HG03442 (cell line): ENCODE data around the gene EXOC4.

Experiments
- ATAC-seq: cut with Tn5 transposase; IDR thresholded peaks from one replicate; pipeline ENCODE4 v1.9.1; 2021; ENCODE audit warnings: mild to moderate bottlenecking, moderate library complexity; ENCODE audit not compliant: unreplicated experiment

EXOC4 gene

GRCh38 chr7:133528796-133529195 is 275.9 kb downstream of the EXOC4 start:
- ATAC-seq, result no peak

GRCh38 chr7:133529861-133530260 is 277.0 kb downstream of the EXOC4 start:
- ATAC-seq, result no peak

- no peak for ATAC-seq
These were observed 277.8 kb downstream of the EXOC4 start for GRCh38 chr7:133530682-133531081.

GRCh38 chr7:133534816-133535215 is 281.9 kb downstream of the EXOC4 start:
- ATAC-seq, result no peak

- ATAC-seq, result no peak
These were observed 282.4 kb downstream of the EXOC4 start for GRCh38 chr7:133535308-133535707.

- ATAC-seq, result no peak
These were observed 283.6 kb downstream of the EXOC4 start for GRCh38 chr7:133536450-133536849.

- no peak for ATAC-seq
These were observed 286.1 kb downstream of the EXOC4 start for GRCh38 chr7:133539016-133539415.

GRCh38 chr7:133540096-133540860 is 287.4 kb downstream of the EXOC4 start:
- no peak for ATAC-seq

GRCh38 chr7:133542209-133542780 is 289.4 kb downstream of the EXOC4 start:
- ATAC-seq, result no peak

- ATAC-seq, result no peak
These were observed 290.8 kb downstream of the EXOC4 start for GRCh38 chr7:133543657-133544056.

GRCh38 chr7:133545618-133546017 is 292.7 kb downstream of the EXOC4 start:
- ATAC-seq, result no peak

GRCh38 chr7:133547981-133548380 is 295.1 kb downstream of the EXOC4 start:
- no peak for ATAC-seq

GRCh38 chr7:133549633-133550032 is 296.8 kb downstream of the EXOC4 start:
- ATAC-seq, result no peak

- ATAC-seq, result no peak
These were observed 297.3 kb downstream of the EXOC4 start for GRCh38 chr7:133550145-133550544.

GRCh38 chr7:133550811-133551210 is 297.9 kb downstream of the EXOC4 start:
- no peak for ATAC-seq

- ATAC-seq, result no peak
These were observed 298.6 kb downstream of the EXOC4 start for GRCh38 chr7:133551466-133551865.

GRCh38 chr7:133552079-133552478 is 299.2 kb downstream of the EXOC4 start:
- no peak for ATAC-seq

- no peak for ATAC-seq
These were observed 301.5 kb downstream of the EXOC4 start for GRCh38 chr7:133554330-133554729.

- no peak for ATAC-seq
These were observed 303.2 kb downstream of the EXOC4 start for GRCh38 chr7:133556048-133556447.

- ATAC-seq, result no peak
These were observed 303.7 kb downstream of the EXOC4 start for GRCh38 chr7:133556553-133556952.

GRCh38 chr7:133560900-133561299 is 308.0 kb downstream of the EXOC4 start:
- ATAC-seq, result no peak

GRCh38 chr7:133561396-133561795 is 308.5 kb downstream of the EXOC4 start:
- no peak for ATAC-seq

- ATAC-seq, result no peak
These were observed 309.7 kb downstream of the EXOC4 start for GRCh38 chr7:133562621-133563020.
